ENCODE data around the gene CGN.

DNA sequence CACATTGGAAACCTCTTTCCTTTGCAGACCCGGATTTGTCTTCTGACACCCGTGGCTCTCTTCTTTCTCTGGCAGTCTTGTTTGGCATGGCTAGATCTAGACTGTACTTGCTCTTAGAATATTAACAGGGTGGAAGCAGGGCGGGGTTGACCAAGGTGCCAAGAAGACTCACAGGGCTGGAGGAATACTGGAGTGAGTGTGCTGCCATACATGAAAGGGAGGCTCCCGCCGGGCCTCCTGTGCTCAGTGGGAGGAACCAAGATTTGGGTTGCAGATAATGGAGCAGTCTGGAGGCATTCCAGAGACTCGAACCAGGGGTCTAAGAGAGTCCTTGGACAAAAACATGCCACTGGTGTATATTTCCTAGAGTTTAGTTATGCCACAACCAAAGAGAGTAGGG, 73.1 kb downstream of the CGN start:
- TF ChIP-seq, protein P1, sequence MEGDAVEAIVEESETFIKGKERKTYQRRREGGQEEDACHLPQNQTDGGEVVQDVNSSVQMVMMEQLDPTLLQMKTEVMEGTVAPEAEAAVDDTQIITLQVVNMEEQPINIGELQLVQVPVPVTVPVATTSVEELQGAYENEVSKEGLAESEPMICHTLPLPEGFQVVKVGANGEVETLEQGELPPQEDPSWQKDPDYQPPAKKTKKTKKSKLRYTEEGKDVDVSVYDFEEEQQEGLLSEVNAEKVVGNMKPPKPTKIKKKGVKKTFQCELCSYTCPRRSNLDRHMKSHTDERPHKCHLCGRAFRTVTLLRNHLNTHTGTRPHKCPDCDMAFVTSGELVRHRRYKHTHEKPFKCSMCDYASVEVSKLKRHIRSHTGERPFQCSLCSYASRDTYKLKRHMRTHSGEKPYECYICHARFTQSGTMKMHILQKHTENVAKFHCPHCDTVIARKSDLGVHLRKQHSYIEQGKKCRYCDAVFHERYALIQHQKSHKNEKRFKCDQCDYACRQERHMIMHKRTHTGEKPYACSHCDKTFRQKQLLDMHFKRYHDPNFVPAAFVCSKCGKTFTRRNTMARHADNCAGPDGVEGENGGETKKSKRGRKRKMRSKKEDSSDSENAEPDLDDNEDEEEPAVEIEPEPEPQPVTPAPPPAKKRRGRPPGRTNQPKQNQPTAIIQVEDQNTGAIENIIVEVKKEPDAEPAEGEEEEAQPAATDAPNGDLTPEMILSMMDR (IDR thresholded peaks at IDR 0.05; ENCODE audit: borderline replicate concordance, extremely low read depth, low read length, poor library complexity, severe bottlenecking): no peak
- no peak for TF ChIP-seq EZH2 (IDR thresholded peaks at IDR 0.05; ENCODE audit: borderline replicate concordance, low read depth, low read length, severe bottlenecking)
